ENCODE measurements around the gene RHOT2. TPM values are rescaled to one million over a fixed set of nuclear protein-coding genes. Genes with fewer than 3 reads are reported as not detected.

The RHOT2 gene
- total and polyA plus RNA-seq, 2 of the 8 experiments (the other 6 are each of a cell fraction or from before 2014, with no cell fraction given), result 149 to 194 TPM

- H3K9ac ChIP-seq (replicated peaks in 1 of 4; ENCODE audit: extremely low read depth in 1 of 4, low read depth in 3 of 4, low read length in 3 of 4), result no peak overlapping the region
- no peaks in the 10 kb centered on the region for H3K9me3 ChIP-seq (ENCODE audit: insufficient read depth in 2 of 2, low read depth in 1 of 2, low read length in 1 of 2)
- no peak overlapping the region for H2BK20ac ChIP-seq (ENCODE audit: low read length)
- peaks cover 10% of the 10 kb centered on the region for H3K79me1 ChIP-seq (ENCODE audit: low read depth, low read length)
- H2AK5ac ChIP-seq (ENCODE audit: low read depth, low read length), result no peak overlapping the region
- H3K4me2 ChIP-seq (ENCODE audit: insufficient read depth in 1 of 2, low read depth in 2 of 2, low read length in 2 of 2), result no peak overlapping the region
- H4K20me1 ChIP-seq (replicated peaks in 1 of 2; ENCODE audit: control insufficient read depth in 1 of 2, insufficient read depth in 2 of 2, low read length in 2 of 2), result peaks cover 4 to 5% of the 10 kb centered on the region in 2 experiments
- no peak overlapping the region for H4K91ac ChIP-seq (replicated peaks; ENCODE audit: insufficient read length, low read length)
- H3K23ac ChIP-seq (ENCODE audit: insufficient read length), result no peak overlapping the region
- peaks cover 0 to 1% (median 0%) of the 10 kb centered on the region in 4 experiments; a peak in 1 of 8 replicates for H3K36me3 ChIP-seq (ENCODE audit: control insufficient read depth in 2 of 4, insufficient read depth in 4 of 4, low read length in 3 of 4)
- CTCF ChIA-PET (ENCODE audit: partially characterized antibody), result interaction anchor here (0.8 to 4.1 kb wide), 11 partner anchors 10 to 42 kb away, joined by 3 to 29 read pairs (median 5); partner anchors contain the start of gene WFIKKN1
- no peak overlapping the region for H3K18ac ChIP-seq (ENCODE audit: extremely low read depth, low read length)
- H2BK5ac ChIP-seq (ENCODE audit: low read depth, low read length), result no peak overlapping the region
- H3K4me1 ChIP-seq (replicated peaks in 1 of 4; ENCODE audit: control insufficient read depth in 3 of 4, insufficient read depth in 4 of 4, low read length in 3 of 4), result peaks cover 0 to 14% (median 5%) of the 10 kb centered on the region in 4 experiments; a peak in 5 of 7 replicates
- no peak overlapping the region for H3K27ac ChIP-seq (ENCODE audit: low read depth, low read length)
- WGBS, 2 experiments (ENCODE audit: extremely low coverage in 1 of 2, insufficient coverage in 1 of 2, insufficient read length in 1 of 2, insufficient replicate concordance in 2 of 2, low coverage in 1 of 2, low lambda C conversion rate in 2 of 2, missing lambda C conversion rate in 1 of 2), result 95% methylated on average over 24 of the region's 41 CpGs; no CpG with 5 or more reads in 1 of the 2 experiments
- H3K79me2 ChIP-seq (ENCODE audit: control insufficient read depth in 1 of 2, insufficient read depth in 2 of 2, low read length in 2 of 2), result no peaks in the 10 kb centered on the region
- no peak overlapping the region for H2BK120ac ChIP-seq (replicated peaks; ENCODE audit: low read depth, low read length)
- no peaks in the 10 kb centered on the region for H3K23me2 ChIP-seq (ENCODE audit: low read depth, low read length)
- H4K5ac ChIP-seq (ENCODE audit: insufficient read length, low read depth, low read length), result no peak overlapping the region
- no peaks in the 10 kb centered on the region for H3K27me3 ChIP-seq (replicated peaks in 1 of 4; ENCODE audit: control insufficient read depth in 3 of 4, extremely low read depth in 1 of 4, insufficient read depth in 3 of 4, low read length in 3 of 4)
- no peak overlapping the region for H3K4me3 ChIP-seq (ENCODE audit: extremely low read depth in 1 of 4, insufficient read depth in 2 of 4, low read depth in 3 of 4, low read length in 4 of 4)
- DNase-seq (ENCODE audit: low read depth in 1 of 2, low spot score in 2 of 2) (no peak), FAIRE-seq (no peak)
- POLR2A ChIA-PET (ENCODE audit: partially characterized antibody), result interaction anchor here (0.6 to 1.8 kb wide), 6 partner anchors 10 to 54 kb away, joined by 3 to 11 read pairs (median 5); partner anchors contain the start of genes METTL26, RHBDL1 and WFIKKN1
- H2AFZ ChIP-seq (ENCODE audit: low read length), result no peak overlapping the region
- no peak overlapping the region for H3K14ac ChIP-seq (ENCODE audit: insufficient read length)
- H4K8ac ChIP-seq (ENCODE audit: extremely low read depth, insufficient read depth, low read length), result no peak overlapping the region
- H3K4ac ChIP-seq (replicated peaks; ENCODE audit: insufficient read length, low read depth, low read length), result no peak overlapping the region
- H2BK12ac ChIP-seq (ENCODE audit: low read depth, low read length), result no peak overlapping the region
- H2BK15ac ChIP-seq (ENCODE audit: low read length), result no peak overlapping the region
- H3K56ac ChIP-seq (replicated peaks; ENCODE audit: insufficient read length, low read depth, low read length), result no peak overlapping the region
- TF ChIP-seq, protein P1, sequence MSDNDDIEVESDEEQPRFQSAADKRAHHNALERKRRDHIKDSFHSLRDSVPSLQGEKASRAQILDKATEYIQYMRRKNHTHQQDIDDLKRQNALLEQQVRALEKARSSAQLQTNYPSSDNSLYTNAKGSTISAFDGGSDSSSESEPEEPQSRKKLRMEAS (IDR thresholded peaks at IDR 0.05), result no peak
- TF ChIP-seq BACH1 (IDR thresholded peaks at IDR 0.05; ENCODE audit: low read length) (no peak), TAF1 (IDR thresholded peaks at IDR 0.05; ENCODE audit: low read depth, low read length) (no peak), SUZ12 (IDR thresholded peaks at IDR 0.05; ENCODE audit: low read length) (no peak), BRCA1 (IDR thresholded peaks at IDR 0.05; ENCODE audit: low read depth, low read length) (no peak), KDM1A (IDR thresholded peaks at IDR 0.05; ENCODE audit: borderline replicate concordance, low read length) (no peak), EZH2 (IDR thresholded peaks at IDR 0.05; ENCODE audit: low read depth, low read length, severe bottlenecking) (no peak), SAP30 (IDR thresholded peaks at IDR 0.05; ENCODE audit: insufficient read depth, insufficient replicate concordance, low read length) (no peak), ASH2L (IDR thresholded peaks at IDR 0.05; ENCODE audit: low read length) (no peak), JUN (IDR thresholded peaks at IDR 0.05; ENCODE audit: low read depth, low read length) (no peak), GABPA (IDR thresholded peaks at IDR 0.05; ENCODE audit: borderline replicate concordance, insufficient read depth, low read length) (no peak), CEBPB (IDR thresholded peaks at IDR 0.05; ENCODE audit: low read depth, low read length) (no peak)
Measured at GRCh38 chr16:620700-621525, 47.0 kb upstream of the RHOT2 start.

Measured in H1 (cell line).